RKO (cell line): Measurements from ENCODE around the gene RGS7.
A peak's percentile ranks its signal among the peaks of the same experiment; 100 is the strongest.
"Not testable (repeated sequence)": the region's sequence is repeated elsewhere in the genome, so short reads cannot be mapped to it uniquely, and the experiment has no call there.

Experiments used
- DNase-seq: peaks from one replicate; pipeline ENCODE4 v3.0.0-alpha.2; 2016; ENCODE audit warnings: low spot score

The RGS7 gene

GRCh38 chr1:240784776-240785175, 572.2 kb downstream of the RGS7 start:
- DNase-seq = no peak

- DNase-seq = not testable (repeated sequence)
Observed at GRCh38 chr1:240783728-240784137, 573.3 kb downstream of the RGS7 start.

GRCh38 chr1:240776237-240776636, 580.8 kb downstream of the RGS7 start:
- no peak for DNase-seq

GRCh38 chr1:240772131-240772530, 584.9 kb downstream of the RGS7 start:
- DNase-seq = no peak

GRCh38 chr1:240771450-240771849, 585.6 kb downstream of the RGS7 start:
- no peak for DNase-seq

GRCh38 chr1:240768979-240769378, 588.0 kb downstream of the RGS7 start:
- DNase-seq = no peak

- DNase-seq = no peak
Observed at GRCh38 chr1:240766831-240767230, 590.2 kb downstream of the RGS7 start.

- no peak for DNase-seq
Observed at GRCh38 chr1:240765732-240766363, 591.2 kb downstream of the RGS7 start.

- DNase-seq = no peak
Observed at GRCh38 chr1:240763771-240764170, 593.2 kb downstream of the RGS7 start.

GRCh38 chr1:240763095-240763494, 593.9 kb downstream of the RGS7 start:
- DNase-seq = not testable (repeated sequence)

GRCh38 chr1:240762471-240762987, 594.5 kb downstream of the RGS7 start:
- DNase-seq = not testable (repeated sequence)

GRCh38 chr1:240758777-240759176, 598.2 kb downstream of the RGS7 start:
- DNase-seq = not testable (repeated sequence)

GRCh38 chr1:240758296-240758695, 598.7 kb downstream of the RGS7 start:
- no peak for DNase-seq

GRCh38 chr1:240747907-240748306, 609.1 kb downstream of the RGS7 start:
- no peak for DNase-seq

- no peak for DNase-seq
Observed at GRCh38 chr1:240743705-240744104, 613.3 kb downstream of the RGS7 start.

GRCh38 chr1:240739754-240740153, 617.3 kb downstream of the RGS7 start:
- no peak for DNase-seq

GRCh38 chr1:240739139-240739538, 617.9 kb downstream of the RGS7 start:
- no peak for DNase-seq

GRCh38 chr1:240737766-240738265, 619.2 kb downstream of the RGS7 start:
- no peak for DNase-seq

- no peak for DNase-seq
Observed at GRCh38 chr1:240737298-240737697, 619.7 kb downstream of the RGS7 start.

GRCh38 chr1:240734705-240735104, 622.3 kb downstream of the RGS7 start:
- not testable (repeated sequence) for DNase-seq

GRCh38 chr1:240734001-240734400, 623.0 kb downstream of the RGS7 start:
- no peak for DNase-seq

GRCh38 chr1:240732390-240732789, 624.6 kb downstream of the RGS7 start:
- peak; percentile 81 for DNase-seq
